Measurements from ENCODE around the gene PANK4. TPM values are rescaled to one million over a fixed set of nuclear protein-coding genes. Genes with fewer than 3 reads are reported as not detected.
"Not testable (repeated sequence)": the region's sequence is repeated elsewhere in the genome, so short reads cannot be mapped to it uniquely, and the experiment has no call there.

PANK4 gene
- 10 to 100 TPM; 17.4 to 18.6 TPM for total RNA-seq
- long read RNA-seq, donor 1, transcript PANK4-201 (19 exons, 2,677 nt), result major isoform, 17 of 22 reads
- long read RNA-seq, donor 1, partial matches to known transcripts, result 3 of 22 reads
- long read RNA-seq, donor 1, other reads (novel, unspliced or antisense), result 2 of 22 reads
- long read RNA-seq, donor 2, transcript PANK4-201 (19 exons, 2,677 nt), result major isoform, 6 of 17 reads
- long read RNA-seq, donor 2, partial matches to known transcripts, result 7 of 17 reads
- long read RNA-seq, donor 2, other reads (novel, unspliced or antisense), result 4 of 17 reads

GRCh38 chr1:2525920-2526823 lies at the start of gene PANK4:
Gene PANK4, minus strand, starts transcription at chr1:2526596. Its CDS starts 9 bp downstream, at chr1:2526587.
- intact Hi-C loops (cut with DNase I), result no loop called here
- DNase-seq (ENCODE audit: low spot score), result peak; percentile 97

GRCh38 chr1:2574350-2574749 lies 48.0 kb upstream of the PANK4 start:
- intact Hi-C loops (cut with DNase I), result no loop called here
- no peak for DNase-seq (ENCODE audit: low spot score)

GRCh38 chr1:2573250-2573920 lies 47.0 kb upstream of the PANK4 start:
- intact Hi-C loops (cut with DNase I), result no loop called here
- no peak for DNase-seq (ENCODE audit: low spot score)

GRCh38 chr1:2571348-2571747 lies 45.0 kb upstream of the PANK4 start:
- DNase-seq (ENCODE audit: low spot score), result no peak
- intact Hi-C loops (cut with DNase I), result no loop called here

- intact Hi-C loops (cut with DNase I), result no loop called here
Observed at GRCh38 chr1:2570332-2570731, 43.9 kb upstream of the PANK4 start.

GRCh38 chr1:2569703-2570102 lies 43.3 kb upstream of the PANK4 start:
- DNase-seq (ENCODE audit: low spot score); intact Hi-C loops (cut with DNase I): not testable (repeated sequence)

More at GRCh38 chr1:2570332-2570731, 43.9 kb upstream of the PANK4 start:
- DNase-seq (ENCODE audit: low spot score), result no peak

GRCh38 chr1:2569060-2569459 lies 42.7 kb upstream of the PANK4 start:
- intact Hi-C loops (cut with DNase I), result no loop called here
- no peak for DNase-seq (ENCODE audit: low spot score)

GRCh38 chr1:2568187-2568816 lies 41.9 kb upstream of the PANK4 start:
- intact Hi-C loops (cut with DNase I), result not testable (repeated sequence)

GRCh38 chr1:2567083-2567679 lies 40.8 kb upstream of the PANK4 start:
- intact Hi-C loops (cut with DNase I), result no loop called here
- no peak for DNase-seq (ENCODE audit: low spot score)

More at GRCh38 chr1:2568187-2568816, 41.9 kb upstream of the PANK4 start:
- DNase-seq (ENCODE audit: low spot score), result not testable (repeated sequence)

- DNase-seq (ENCODE audit: low spot score), result no peak
- intact Hi-C loops (cut with DNase I), result no loop called here
Observed at GRCh38 chr1:2566101-2567045, 40.0 kb upstream of the PANK4 start.

GRCh38 chr1:2564815-2565374 lies 38.5 kb upstream of the PANK4 start:
- intact Hi-C loops (cut with DNase I), result no loop called here
- no peak for DNase-seq (ENCODE audit: low spot score)

GRCh38 chr1:2564006-2564814 lies 37.8 kb upstream of the PANK4 start:
- DNase-seq (ENCODE audit: low spot score), result no peak
- intact Hi-C loops (cut with DNase I), result no loop called here

- DNase-seq (ENCODE audit: low spot score), result no peak
- intact Hi-C loops (cut with DNase I), result no loop called here
Observed at GRCh38 chr1:2563205-2563604, 36.8 kb upstream of the PANK4 start.

- DNase-seq (ENCODE audit: low spot score), result no peak
- intact Hi-C loops (cut with DNase I), result no loop called here
Observed at GRCh38 chr1:2561898-2562895, 35.8 kb upstream of the PANK4 start.

GRCh38 chr1:2561446-2561845 lies 35.0 kb upstream of the PANK4 start:
- intact Hi-C loops (cut with DNase I), result no loop called here
- DNase-seq (ENCODE audit: low spot score), result no peak
